ENCODE results near the gene CCR5. TPM values are rescaled to one million over a fixed set of nuclear protein-coding genes. Genes with fewer than 3 reads are reported as not detected.

Gene CCR5
- total RNA-seq, 1 donor from 2014 or later, result 0.55 TPM

- H3K27me3 Mint-ChIP-seq, result peaks cover 2% of the 10 kb centered on the region
- H3K36me3 Mint-ChIP-seq (ENCODE audit: low read depth), result no peaks in the 10 kb centered on the region
- H3K27ac Mint-ChIP-seq, result no peak overlapping the region
- ChIA-PET POLR2A (interaction anchor here (1.8 kb wide), 1 partner anchor 93 kb away, joined by 5 read pairs; no protein-coding TSS in a partner anchor), CTCF (interaction anchor here (1.1 to 6.5 kb wide), 19 partner anchors 8 to 433 kb away, joined by 3 to 129 read pairs (median 9); partner anchors contain the start of gene CCR1)
- no peak overlapping the region for H3K4me3 Mint-ChIP-seq
- TF ChIP-seq, protein P1, sequence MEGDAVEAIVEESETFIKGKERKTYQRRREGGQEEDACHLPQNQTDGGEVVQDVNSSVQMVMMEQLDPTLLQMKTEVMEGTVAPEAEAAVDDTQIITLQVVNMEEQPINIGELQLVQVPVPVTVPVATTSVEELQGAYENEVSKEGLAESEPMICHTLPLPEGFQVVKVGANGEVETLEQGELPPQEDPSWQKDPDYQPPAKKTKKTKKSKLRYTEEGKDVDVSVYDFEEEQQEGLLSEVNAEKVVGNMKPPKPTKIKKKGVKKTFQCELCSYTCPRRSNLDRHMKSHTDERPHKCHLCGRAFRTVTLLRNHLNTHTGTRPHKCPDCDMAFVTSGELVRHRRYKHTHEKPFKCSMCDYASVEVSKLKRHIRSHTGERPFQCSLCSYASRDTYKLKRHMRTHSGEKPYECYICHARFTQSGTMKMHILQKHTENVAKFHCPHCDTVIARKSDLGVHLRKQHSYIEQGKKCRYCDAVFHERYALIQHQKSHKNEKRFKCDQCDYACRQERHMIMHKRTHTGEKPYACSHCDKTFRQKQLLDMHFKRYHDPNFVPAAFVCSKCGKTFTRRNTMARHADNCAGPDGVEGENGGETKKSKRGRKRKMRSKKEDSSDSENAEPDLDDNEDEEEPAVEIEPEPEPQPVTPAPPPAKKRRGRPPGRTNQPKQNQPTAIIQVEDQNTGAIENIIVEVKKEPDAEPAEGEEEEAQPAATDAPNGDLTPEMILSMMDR (IDR thresholded peaks at IDR 0.05), result no peak
- H3K4me1 Mint-ChIP-seq, result peaks cover 34% of the 10 kb centered on the region
- ATAC-seq (ENCODE audit: low read depth), result peak; percentile 25
- H3K9me3 Mint-ChIP-seq, result no peaks in the 10 kb centered on the region
- intact Hi-C loops (cut with micrococcal nuclease), result loop anchor here (2.0 to 10.0 kb wide), 4 partner anchors 161 to 605 kb away; partner anchors contain the start of gene CCR1
- no peak for DNase-seq
Observed at GRCh38 chr3:46369675-46370132, 1.0 kb upstream of the CCR5 start.

DNA sequence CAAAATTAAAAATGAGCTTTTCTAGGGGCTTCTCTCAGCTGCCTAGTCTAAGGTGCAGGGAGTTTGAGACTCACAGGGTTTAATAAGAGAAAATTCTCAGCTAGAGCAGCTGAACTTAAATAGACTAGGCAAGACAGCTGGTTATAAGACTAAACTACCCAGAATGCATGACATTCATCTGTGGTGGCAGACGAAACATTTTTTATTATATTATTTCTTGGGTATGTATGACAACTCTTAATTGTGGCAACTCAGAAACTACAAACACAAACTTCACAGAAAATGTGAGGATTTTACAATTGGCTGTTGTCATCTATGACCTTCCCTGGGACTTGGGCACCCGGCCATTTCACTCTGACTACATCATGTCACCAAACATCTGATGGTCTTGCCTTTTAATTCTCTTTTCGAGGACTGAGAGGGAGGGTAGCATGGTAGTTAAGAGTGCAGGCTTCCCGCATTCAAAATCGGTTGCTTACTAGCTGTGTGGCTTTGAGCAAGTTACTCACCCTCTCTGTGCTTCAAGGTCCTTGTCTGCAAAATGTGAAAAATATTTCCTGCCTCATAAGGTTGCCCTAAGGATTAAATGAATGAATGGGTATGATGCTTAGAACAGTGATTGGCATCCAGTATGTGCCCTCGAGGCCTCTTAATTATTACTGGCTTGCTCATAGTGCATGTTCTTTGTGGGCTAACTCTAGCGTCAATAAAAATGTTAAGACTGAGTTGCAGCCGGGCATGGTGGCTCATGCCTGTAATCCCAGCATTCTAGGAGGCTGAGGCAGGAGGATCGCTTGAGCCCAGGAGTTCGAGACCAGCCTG is 984 bp downstream of the CCR5 start:
- Mint-ChIP-seq H3K9me3 (no peaks in the 10 kb centered on the region), H3K4me1 (peaks cover 37% of the 10 kb centered on the region), H3K27me3 (peaks cover 2% of the 10 kb centered on the region), H3K4me3 (no peak overlapping the region), H3K36me3 (ENCODE audit: low read depth) (no peaks in the 10 kb centered on the region), H3K27ac (no peak overlapping the region)
- ATAC-seq (ENCODE audit: low read depth), result no peak
- TF ChIP-seq, protein P1 (IDR thresholded peaks at IDR 0.05), result no peak
- ChIA-PET POLR2A (interaction anchor here (0.5 to 0.8 kb wide), 2 partner anchors 274 to 453 kb away, joined by 3 read pairs; no protein-coding TSS in a partner anchor), CTCF (interaction anchor here (1.0 to 6.5 kb wide), 17 partner anchors 12 to 433 kb away, joined by 3 to 129 read pairs (median 5); partner anchors contain the start of genes CCR1 and CXCR6)
- no peak for DNase-seq
- intact Hi-C loops (cut with micrococcal nuclease), result loop anchor here (1.0 to 10.0 kb wide), 3 partner anchors 12 to 607 kb away; no protein-coding TSS in a partner anchor

DNA sequence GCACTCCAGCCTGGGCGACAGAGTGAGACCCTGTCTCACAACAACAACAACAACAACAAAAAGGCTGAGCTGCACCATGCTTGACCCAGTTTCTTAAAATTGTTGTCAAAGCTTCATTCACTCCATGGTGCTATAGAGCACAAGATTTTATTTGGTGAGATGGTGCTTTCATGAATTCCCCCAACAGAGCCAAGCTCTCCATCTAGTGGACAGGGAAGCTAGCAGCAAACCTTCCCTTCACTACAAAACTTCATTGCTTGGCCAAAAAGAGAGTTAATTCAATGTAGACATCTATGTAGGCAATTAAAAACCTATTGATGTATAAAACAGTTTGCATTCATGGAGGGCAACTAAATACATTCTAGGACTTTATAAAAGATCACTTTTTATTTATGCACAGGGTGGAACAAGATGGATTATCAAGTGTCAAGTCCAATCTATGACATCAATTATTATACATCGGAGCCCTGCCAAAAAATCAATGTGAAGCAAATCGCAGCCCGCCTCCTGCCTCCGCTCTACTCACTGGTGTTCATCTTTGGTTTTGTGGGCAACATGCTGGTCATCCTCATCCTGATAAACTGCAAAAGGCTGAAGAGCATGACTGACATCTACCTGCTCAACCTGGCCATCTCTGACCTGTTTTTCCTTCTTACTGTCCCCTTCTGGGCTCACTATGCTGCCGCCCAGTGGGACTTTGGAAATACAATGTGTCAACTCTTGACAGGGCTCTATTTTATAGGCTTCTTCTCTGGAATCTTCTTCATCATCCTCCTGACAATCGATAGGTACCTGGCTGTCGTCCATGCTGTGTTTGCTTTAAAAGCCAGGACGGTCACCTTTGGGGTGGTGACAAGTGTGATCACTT is 2.0 kb downstream of the CCR5 start:
- CTCF ChIA-PET, result interaction anchor here (0.7 to 6.5 kb wide), 11 partner anchors 13 to 434 kb away, joined by 3 to 129 read pairs (median 4); partner anchors contain the start of gene CXCR6
- TF ChIP-seq, protein P1 (IDR thresholded peaks at IDR 0.05), result no peak
- peaks cover 39% of the 10 kb centered on the region for H3K4me1 Mint-ChIP-seq
- POLR2A ChIA-PET, result no interaction called here
- H3K27me3 Mint-ChIP-seq, result peaks cover 2% of the 10 kb centered on the region
- ATAC-seq (ENCODE audit: low read depth), result no peak
- no peak overlapping the region for H3K4me3 Mint-ChIP-seq
- no peaks in the 10 kb centered on the region for H3K36me3 Mint-ChIP-seq (ENCODE audit: low read depth)
- H3K27ac Mint-ChIP-seq, result peak overlapping the region; percentile 7
- H3K9me3 Mint-ChIP-seq, result no peaks in the 10 kb centered on the region
- intact Hi-C loops (cut with micrococcal nuclease), result loop anchor here (1.0 to 10.0 kb wide), 3 partner anchors 11 to 608 kb away; no protein-coding TSS in a partner anchor
- DNase-seq, result no peak

DNA sequence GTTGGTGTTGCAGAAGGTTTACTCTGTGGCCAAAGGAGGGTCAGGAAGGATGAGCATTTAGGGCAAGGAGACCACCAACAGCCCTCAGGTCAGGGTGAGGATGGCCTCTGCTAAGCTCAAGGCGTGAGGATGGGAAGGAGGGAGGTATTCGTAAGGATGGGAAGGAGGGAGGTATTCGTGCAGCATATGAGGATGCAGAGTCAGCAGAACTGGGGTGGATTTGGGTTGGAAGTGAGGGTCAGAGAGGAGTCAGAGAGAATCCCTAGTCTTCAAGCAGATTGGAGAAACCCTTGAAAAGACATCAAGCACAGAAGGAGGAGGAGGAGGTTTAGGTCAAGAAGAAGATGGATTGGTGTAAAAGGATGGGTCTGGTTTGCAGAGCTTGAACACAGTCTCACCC is 4.0 kb downstream of the CCR5 start:
- intact Hi-C loops (cut with micrococcal nuclease), result loop anchor here (5.0 to 10.0 kb wide), 2 partner anchors 610 to 1337 kb away; no protein-coding TSS in a partner anchor
- Mint-ChIP-seq H3K9me3 (no peaks in the 10 kb centered on the region), H3K4me1 (peaks cover 31% of the 10 kb centered on the region), H3K4me3 (no peak overlapping the region), H3K27me3 (peaks cover 2% of the 10 kb centered on the region), H3K27ac (no peak overlapping the region), H3K36me3 (ENCODE audit: low read depth) (no peaks in the 10 kb centered on the region)
- ChIA-PET POLR2A (interaction anchor here (1.3 kb wide), 1 partner anchor 9 kb away, joined by 3 read pairs; no protein-coding TSS in a partner anchor), CTCF (interaction anchor here (0.7 to 1.3 kb wide), 5 partner anchors 9 to 436 kb away, joined by 3 to 5 read pairs (median 3); no protein-coding TSS in a partner anchor)
- TF ChIP-seq, protein P1 (IDR thresholded peaks at IDR 0.05), result no peak
- DNase-seq, result no peak
- no peak for ATAC-seq (ENCODE audit: low read depth)
